OCI-LY7 (cell line): Measurements from ENCODE around the gene IQCK.

Source experiments
- EZH2phosphoT487 ChIP-seq: fragments of 200-600 bp; sonication (generic); IDR thresholded peaks from 2 replicates; pipeline ENCODE4 v1.6.1; 2018; ENCODE audit warnings: low read depth, borderline replicate concordance, mild to moderate bottlenecking, mixed run types, antibody characterized with exemption, low read length, moderate library complexity, mixed read lengths
- TF ChIP-seq, protein P1 (sequence below): fragments of 200-600 bp; sonication (generic); conservative IDR thresholded peaks from 2 replicates; pipeline ENCODE4 v1.5.1; 2014; ENCODE audit warnings: mild to moderate bottlenecking, antibody characterized with exemption, low read length, moderate library complexity, mixed read lengths

DNA sequence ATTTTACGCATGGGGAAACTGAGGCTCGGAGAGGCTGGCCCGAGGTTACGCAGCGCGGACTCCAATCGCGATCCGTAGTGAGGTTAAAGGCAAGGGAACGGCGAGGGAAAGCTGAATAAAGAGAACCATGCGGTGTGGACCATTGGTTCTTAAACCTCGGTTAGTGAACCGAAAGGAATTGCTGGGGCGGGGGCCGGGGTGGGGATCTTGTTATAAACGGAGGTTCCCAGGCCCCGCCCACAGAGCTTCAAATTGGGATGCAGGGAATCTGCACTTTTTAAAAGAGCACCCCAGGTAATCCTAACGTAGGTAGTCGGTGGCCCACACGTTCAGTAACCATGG is 524 bp downstream of the IQCK start:
- TF ChIP-seq, protein P1, sequence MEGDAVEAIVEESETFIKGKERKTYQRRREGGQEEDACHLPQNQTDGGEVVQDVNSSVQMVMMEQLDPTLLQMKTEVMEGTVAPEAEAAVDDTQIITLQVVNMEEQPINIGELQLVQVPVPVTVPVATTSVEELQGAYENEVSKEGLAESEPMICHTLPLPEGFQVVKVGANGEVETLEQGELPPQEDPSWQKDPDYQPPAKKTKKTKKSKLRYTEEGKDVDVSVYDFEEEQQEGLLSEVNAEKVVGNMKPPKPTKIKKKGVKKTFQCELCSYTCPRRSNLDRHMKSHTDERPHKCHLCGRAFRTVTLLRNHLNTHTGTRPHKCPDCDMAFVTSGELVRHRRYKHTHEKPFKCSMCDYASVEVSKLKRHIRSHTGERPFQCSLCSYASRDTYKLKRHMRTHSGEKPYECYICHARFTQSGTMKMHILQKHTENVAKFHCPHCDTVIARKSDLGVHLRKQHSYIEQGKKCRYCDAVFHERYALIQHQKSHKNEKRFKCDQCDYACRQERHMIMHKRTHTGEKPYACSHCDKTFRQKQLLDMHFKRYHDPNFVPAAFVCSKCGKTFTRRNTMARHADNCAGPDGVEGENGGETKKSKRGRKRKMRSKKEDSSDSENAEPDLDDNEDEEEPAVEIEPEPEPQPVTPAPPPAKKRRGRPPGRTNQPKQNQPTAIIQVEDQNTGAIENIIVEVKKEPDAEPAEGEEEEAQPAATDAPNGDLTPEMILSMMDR, result no peak
- TF ChIP-seq EZH2phosphoT487, result no peak
